ENCODE data around the gene ACKR1.
A peak's percentile ranks its signal among the peaks of the same experiment; 100 is the strongest.

Gene ACKR1

DNA sequence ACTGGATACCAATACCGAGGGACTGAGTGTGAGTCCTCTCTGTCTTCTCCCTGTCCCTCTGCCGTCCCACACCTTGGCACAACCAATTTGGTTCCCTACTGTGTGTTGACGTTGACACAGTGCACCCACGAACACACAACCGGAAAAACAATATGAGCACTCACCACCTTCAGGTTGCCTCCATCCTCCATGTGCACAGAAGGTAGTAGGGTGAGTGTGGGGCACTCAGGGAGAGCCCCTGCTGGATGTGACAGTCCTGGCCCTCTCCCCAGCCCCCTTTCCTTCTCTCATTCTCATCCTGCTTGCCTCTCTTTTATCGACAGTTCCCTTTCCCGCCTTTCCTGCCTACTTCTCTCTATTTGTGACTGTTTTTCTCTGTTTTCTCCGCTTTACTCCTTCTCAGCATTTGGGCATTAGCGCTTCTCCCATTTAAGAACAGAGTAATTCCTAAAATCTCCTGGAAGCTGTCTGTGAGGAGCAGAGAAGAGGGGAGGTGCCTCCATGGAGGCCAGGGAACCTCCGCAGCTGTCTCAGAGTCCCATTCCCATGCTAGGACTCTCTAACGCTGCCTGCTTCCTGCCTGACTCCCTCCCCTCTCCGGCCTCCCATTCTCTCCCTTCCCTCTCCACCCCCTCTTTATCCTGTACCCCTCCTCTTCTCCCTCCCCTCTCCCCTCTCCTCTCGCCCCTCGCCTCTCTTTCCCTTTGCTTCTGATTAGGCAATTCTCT is 16.9 kb upstream of the ACKR1 start:
- DNase-seq, result no peak

DNA sequence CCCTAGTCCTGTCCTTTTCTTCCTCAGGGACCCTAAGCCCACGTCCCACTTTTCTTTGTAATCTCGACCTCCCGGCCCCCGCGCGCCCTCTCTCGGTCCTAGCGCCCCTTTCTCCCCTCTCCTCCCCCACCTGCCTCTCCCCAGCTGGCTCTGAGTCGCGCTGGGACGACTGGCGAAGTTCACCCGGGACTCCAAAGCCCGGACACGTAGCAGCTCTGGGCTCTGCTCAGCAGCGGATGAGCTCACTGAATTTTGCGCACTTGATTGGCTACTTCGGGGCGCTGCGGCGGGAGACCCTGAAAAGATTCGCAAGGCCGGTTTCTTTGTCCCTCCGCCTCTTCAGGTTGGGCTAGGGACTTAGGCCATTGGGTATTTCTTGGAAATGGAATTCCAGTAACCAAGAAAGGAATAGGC is 16.3 kb upstream of the ACKR1 start:
- no peak for DNase-seq

DNA sequence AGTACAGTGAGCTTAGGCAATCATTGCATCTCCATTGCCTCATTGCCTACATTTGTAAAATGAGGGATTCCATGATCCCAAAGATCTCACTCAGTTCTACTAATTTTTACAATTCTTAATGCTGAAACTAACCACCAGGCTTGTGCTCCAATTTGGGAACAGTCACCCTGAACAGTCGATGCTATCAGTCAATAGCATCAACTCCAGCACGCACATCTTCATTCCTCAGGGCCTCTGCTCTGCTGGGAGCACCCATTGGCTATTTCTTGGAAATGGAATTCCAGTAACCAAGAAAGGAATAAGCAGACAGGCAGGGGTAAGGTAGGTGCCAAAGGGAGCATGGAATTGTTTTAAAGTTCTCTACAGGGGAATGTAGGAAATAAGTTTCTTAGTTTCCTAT is 14.2 kb upstream of the ACKR1 start:
- DNase-seq, result no peak

DNA sequence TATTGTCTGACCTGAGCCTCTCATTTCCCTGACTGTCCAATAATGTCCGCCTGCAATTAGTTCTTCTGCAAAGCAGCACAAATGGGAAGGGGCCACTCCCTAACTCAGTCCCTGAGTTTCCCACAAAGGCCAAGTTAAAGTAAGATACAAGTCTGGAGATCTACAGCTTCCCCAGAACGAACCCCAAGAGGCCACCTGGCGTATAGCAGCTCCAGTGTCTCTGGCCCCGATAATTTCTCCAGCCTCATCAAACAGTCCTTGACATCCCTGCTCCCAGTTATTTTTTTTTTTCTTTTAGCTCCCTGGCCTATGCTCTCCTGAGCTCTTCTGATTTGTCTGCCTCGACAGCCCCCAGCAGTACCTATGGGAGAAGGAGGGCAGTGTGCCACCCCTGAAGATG is 8.1 kb upstream of the ACKR1 start:
- DNase-seq, result no peak

DNA sequence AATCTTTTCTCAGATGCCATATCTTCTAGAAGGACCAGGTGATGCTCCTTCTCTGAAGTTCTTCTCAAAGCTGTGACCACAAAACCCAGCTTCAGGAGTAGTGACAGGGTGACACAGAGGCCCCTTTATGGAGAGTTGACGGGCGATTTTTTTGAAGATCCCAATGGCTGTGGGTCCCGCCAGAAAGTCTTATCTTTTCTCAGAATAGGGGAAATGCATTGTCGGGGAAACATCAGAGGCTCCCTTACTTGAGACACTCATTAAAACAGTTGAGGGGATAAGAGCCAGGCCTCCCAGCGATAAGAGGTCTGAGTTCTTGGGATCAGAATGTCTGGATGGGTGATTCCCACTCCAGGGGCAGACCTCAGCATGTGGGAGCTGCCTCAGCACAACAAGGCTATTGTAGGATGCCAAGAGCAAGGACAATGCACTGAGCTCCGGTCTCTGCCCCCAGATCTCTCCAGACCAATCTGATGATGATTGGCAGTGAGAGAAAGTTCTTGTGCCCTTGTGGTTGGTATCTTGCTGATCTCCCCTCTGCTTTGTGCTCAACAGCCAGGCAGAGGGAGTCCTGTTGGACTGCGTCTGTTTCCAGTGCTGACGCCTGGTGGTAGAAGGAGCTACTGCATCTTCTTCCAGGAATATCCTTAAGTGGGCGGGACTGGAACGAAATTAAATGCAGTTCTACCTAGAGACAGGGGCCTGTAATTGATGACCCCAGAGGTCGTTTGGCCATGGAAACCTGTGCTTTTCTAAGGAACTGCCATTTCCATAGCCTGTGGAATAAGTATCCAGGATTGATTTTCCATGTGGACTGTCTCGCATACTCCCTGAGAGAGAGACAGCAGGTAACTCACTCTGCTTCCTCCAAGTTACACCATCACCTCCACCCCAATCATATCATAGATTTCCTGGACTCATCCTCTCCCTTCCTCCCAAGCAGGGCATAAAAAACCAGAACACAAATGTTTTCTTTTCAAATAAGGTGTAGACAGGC is 6.8 kb upstream of the ACKR1 start:
- DNase-seq, result peak; percentile 46

DNA sequence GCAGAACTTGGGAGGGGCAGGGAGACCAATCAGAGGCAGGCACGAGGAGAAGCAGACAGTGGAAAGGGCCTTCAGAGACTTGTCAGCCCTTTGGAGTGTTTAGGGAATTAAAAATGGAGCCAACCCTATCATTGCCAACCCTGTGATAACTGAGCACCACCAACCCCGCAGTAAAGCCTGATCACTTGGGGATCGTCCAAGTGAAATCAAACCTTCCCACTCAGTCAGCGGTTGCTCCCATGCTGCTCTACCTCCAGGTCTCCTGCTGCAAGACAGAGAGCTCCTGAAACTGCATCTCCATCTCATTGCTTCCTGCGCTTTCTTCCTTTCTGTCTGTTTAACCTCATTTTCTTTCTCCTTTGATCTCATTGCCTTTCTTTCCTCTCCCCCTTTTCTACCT is 4.8 kb upstream of the ACKR1 start:
- DNase-seq, result no peak

DNA sequence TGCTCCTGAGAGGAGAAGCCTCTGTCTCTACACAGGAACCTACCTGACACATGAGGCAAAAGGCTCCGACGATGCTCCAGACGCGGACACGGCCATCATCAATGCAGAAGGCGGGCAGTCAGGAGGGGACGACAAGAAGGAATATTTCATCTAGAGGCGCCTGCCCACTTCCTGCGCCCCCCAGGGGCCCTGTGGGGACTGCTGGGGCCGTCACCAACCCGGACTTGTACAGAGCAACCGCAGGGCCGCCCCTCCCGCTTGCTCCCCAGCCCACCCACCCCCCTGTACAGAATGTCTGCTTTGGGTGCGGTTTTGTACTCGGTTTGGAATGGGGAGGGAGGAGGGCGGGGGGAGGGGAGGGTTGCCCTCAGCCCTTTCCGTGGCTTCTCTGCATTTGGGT is 3.9 kb upstream of the ACKR1 start:
- DNase-seq, result no peak

DNA sequence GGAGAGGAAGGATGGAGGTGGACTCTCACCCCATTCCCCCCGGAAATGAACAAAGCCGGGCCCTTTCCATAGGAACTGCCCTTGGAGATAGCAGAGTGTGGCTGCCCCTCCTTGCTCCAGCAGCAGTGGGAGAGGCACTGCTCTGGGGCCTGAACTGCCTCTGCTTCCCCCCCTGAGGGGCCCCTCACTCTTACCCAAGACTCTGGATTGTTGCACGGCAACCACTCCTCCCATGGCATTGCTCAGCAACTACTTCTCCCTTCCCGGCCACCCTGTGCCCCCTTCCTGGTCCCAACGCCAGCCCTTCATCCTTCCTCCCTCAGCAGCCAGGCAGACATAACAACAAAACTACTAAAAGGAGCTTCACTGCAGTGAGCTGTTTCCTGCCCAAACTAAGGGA is 3.0 kb upstream of the ACKR1 start:
- DNase-seq, result no peak

DNA sequence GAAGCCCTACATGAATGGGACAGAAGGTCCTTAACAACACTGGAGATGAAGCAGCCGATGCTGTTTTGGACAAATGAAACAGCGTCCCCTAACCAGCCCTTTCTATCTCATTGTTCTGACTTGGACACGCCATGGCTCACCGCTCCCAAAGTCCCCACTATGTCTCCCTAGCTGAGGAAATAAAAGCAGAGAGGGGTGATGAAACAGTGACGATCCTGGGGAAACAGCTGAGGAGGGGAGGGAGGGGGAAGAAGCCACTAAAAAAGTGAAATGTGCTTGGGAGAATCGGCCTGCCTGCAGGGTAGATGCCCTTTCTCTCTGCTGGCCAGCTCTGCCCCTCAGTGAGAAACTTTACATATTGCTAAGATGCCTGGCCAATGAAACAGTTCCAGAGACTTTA is 1.1 kb upstream of the ACKR1 start:
- DNase-seq, result no peak

DNA sequence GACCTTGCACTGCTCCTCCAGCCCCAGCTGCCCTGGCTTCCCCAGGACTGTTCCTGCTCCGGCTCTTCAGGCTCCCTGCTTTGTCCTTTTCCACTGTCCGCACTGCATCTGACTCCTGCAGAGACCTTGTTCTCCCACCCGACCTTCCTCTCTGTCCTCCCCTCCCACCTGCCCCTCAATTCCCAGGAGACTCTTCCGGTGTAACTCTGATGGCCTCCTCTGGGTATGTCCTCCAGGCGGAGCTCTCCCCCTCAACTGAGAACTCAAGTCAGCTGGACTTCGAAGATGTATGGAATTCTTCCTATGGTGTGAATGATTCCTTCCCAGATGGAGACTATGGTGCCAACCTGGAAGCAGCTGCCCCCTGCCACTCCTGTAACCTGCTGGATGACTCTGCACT is 550 bp downstream of the ACKR1 start:
- DNase-seq, result no peak

DNA sequence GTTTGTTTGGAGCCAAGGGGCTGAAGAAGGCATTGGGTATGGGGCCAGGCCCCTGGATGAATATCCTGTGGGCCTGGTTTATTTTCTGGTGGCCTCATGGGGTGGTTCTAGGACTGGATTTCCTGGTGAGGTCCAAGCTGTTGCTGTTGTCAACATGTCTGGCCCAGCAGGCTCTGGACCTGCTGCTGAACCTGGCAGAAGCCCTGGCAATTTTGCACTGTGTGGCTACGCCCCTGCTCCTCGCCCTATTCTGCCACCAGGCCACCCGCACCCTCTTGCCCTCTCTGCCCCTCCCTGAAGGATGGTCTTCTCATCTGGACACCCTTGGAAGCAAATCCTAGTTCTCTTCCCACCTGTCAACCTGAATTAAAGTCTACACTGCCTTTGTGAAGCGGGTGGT is 1.4 kb downstream of the ACKR1 start:
- DNase-seq, result no peak

DNA sequence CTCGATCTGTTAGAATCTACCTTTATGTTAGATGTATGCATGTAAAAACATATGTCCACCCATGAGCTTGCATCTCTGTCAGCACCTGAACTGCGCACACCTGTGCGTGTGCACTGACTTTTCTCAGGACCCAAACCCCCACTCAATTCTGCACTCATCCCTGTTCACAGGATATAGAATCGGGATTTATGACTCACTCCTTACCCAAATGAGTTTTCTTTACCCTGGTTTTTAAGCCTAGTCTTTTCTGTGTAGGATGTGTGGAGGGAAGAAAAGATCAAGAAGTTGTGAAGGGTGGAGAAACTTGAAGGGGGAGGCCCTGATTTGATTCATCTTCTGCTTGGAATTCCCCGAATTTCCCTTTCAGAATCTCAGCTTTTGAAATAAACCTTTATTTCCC is 2.4 kb downstream of the ACKR1 start:
- DNase-seq, result no peak

DNA sequence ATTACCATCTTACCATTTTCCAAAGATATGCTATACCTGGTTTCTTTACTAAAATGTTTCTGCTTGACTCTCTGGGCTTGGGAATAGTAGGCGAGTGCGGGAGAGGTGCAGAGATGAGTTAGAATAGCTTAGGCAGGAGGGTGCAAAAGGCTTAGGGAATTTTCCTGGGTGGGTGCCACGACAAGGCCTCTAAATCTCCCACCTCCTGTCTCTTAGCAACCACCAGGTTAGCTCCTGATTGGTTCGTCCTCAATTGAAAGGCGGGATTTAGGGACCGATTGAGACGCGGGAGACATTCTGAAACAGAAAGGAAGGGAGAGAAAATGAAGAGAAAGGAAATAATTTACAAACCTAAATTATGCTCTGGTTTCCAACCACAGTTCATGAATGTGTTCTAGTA is 3.1 kb downstream of the ACKR1 start:
- no peak for DNase-seq

DNA sequence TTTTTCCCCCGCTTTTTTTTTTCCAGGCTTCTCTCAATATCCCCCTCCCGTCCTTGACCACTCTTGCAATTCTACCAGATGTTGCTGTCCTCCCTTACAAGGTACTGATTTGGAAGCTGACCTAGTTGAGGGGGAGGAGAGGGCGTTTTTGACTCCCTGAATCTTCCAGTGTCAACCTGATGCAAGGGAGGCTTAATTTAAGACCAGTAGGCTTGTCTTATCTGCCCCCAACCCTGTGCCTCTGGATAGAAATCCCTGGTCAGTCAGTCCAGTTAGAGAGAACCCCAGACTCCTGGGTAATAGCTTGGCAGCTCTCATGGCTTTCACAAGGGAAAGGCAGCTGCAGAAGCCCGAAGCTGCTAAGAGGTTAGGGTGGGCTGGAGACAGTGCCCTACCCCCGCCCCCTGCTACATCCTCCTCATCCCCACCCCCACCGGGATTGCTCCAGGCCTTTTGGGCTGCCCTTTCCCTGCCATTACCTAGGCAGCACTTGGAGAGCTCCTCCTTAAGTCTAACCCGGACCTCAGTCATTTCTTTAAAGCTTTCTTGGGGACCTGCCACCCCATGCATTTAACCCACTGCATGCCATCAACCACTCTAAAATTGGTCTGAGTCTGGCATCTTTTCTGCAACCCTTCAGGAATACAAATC is 3.6 kb downstream of the ACKR1 start:
- DNase-seq, result no peak

DNA sequence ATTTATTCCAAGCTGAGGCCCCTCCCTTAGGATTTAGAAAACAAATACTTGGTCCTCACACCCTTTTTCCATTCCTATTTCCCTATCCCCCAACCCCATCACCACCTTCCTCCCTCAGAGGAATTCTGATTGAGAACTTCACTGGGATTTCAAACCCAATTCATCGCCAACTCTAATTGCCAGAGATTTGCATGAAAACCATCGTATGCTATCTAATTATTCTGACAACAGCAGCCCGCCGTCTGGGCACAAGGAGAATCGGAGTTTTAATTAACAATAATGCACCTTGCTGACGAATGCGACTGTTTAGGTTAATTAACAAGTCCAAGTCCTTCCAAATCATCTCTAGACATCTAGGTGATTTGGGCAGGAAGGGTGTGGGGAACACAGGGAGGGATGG is 4.4 kb downstream of the ACKR1 start:
- DNase-seq, result no peak

DNA sequence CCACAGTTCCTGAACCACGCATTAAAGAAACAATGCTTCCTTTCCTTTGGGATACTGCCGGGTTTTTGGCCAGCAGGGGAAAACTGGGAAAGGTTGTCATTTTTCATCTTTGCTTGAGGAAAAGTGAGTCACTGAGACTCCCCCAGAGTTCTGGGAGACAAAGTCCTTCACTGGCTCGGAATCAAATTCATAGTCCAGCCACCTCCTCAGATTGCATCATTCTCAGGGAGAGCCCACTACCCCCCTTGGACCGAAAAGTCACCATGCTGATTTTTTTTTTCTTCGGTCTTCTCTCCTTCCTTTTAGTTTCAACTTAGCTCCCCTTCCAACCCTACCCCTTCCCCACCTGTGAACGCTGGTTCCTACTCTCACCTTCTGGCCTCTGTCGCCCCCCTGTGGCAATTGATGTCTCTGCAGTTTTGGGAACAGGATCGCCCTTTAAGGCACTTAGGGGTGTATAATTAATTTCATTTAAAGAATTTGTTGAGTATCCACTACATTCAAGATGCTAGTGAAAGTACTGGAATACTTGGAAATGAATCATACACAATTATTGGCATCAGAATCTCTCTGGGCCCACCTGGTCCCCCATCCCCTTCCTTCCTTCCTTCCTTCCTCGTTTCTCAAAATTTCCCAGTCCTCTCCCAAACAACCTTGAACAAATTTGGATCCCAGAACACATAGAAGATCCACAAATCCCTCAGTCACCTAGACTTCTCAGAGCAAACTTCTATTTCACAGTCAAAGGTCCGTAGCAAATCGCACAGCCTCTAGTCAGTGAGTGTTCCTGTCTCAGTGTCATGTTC is 6.9 kb downstream of the ACKR1 start:
- DNase-seq, result no peak

DNA sequence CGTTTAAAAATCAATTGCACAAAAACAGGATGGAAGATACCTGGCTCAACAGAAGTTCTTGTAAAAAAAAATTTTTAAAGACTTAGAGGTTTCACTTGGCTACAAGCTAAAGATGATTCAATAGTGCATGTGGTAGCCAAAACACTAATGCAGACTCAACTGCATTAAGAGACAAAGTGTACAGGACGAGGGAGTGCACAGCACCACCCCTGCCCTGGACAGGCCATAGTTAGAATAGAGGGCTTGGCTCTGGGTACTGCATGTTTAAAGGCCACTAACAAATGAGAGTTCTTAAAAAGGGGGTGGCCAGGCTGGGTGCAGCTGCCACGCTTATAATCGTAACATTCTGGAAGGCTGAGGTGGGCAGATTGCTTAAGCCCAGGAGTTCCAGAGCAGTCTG is 7.9 kb downstream of the ACKR1 start:
- no peak for DNase-seq

DNA sequence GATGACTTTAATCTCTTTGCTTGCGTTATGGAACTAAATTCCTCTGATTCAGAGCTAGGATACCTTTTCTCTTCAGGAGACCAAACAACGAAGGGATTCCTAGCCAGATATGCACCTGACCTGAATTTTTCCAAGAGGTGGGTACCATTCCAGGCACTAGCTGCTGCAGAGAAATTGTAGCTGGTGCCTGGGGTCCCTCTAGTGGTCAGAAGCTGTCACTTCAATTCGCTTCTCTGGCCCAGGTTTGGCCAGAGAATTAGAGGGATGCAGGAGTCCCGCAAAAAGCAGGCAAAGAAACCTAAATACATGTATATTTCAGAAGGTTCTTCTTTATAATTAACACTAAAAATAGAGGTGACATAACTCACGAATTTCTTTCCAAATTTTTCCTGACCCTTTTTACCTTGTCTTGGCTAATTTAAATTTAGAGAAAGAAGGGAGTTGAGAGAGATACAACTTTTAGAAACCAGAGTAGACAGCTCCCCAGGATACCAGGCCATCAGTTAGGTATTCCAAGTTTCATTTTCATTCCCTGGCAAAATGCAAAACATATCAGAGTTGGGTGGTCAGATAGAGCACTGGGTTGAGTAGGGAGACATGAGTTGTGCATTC is 9.6 kb downstream of the ACKR1 start:
- no peak for DNase-seq

DNA sequence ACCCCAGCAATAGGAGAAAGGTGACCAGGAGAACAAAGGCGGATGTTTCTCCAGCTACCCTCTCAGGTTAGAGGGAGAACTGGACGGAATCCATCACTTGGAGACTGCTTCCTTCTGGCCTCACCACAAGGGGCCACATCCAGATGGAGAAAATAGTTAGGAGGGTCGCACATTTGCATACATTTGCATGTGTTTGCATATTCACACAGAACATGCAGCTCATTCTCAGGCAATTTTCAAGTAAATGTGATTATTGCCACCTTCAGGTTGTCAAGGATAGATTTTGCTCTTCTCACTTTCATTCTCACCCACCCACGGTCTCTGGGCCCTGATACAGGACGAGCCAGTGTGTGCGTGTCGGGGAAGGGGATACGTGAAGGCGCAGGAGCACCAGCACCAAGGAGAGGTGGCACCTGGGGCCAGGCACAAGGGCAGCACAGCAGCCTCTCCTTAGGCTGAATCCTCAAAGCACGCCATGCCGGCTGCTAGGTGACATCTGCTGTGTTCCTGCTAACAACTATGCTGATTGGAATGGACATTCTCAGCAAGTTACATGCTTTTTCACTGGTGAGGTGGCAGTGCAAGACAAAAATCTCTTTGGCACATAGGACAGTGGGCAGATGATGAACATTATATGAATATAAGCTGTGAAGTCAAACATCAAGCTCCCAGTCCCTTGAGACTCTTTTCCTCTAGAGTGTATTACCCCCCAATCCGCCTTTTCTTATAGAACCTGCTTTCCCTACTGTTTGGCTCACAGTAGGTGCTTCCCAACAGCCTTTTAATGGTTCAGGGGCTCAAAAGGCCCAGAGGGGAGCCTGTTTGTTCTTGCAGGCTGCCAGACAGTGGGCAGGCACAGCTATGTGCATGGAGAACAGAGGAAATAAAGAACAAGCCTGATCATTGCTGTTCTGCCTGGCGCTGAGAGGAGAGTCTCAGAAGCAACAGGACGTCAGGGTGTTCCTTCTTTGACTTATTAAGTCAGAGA is 14.3 kb downstream of the ACKR1 start:
- DNase-seq, result no peak

DNA sequence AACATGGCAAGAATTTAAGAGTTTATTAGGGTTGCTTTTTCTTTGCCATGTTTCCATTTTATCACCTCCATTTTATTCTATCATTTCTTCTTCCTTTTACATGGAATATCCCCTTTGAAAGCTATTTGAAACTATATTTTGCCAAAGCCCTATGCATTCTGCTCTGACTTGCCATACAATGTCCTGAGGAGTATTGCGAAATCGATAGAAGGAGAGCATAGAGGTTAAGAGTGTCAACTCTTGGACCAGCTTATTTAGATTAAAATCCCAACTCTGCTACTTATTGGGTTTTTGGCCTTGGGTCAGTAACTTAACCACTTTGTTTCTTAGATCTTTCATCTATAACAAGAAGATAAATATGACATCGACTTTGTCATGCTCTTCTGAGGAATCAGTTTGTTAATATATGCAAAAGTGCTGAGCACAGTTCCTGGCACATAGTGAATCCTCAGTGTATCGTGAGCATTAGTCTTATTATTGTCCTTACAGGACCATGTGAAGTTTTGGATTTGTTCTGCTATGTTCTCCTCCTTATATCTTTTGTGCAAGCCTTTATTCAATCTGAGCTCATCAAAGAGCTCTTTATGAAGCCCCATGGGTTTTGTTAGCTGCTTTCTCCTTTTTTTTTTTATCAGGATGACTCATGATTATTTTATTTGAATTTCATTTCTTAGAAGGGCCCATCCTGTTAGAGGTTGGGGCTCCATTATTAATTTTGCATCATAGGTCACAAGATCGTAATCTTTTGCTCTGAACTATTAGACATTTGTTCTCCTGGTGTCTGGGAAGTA is 17.6 kb downstream of the ACKR1 start:
- DNase-seq, result no peak

Data from 8988T (cell line).